Astrocyte of the cerebellum (primary cell): ENCODE results near the gene RNF208.

ENCODE experiments used
- DNase-seq: peaks from one replicate; pipeline ENCODE4 v3.0.0-alpha.2; 2011; ENCODE audit warnings: low read depth
- H3K4me3 ChIP-seq: 2 replicates; pipeline ENCODE4 v1.5.1; 2011; ENCODE audit warnings: mild to moderate bottlenecking, low read depth, low read length, moderate library complexity
- CTCF ChIP-seq: IDR thresholded peaks from 2 replicates; pipeline ENCODE4 v1.5.1; 2012; ENCODE audit warnings: low read length, low read depth, moderate library complexity, mild to moderate bottlenecking; ENCODE audit errors: missing control alignments
- in situ Hi-C: cut with HindIII; loops from 2 replicates; pipeline ENCODE4 v1.10.0; 2017; ENCODE audit warnings: low sequenced_read_pairs

The RNF208 gene

GRCh38 chr9:137194909-137195308 lies 27.1 kb downstream of the RNF208 start:
- no peak for TF ChIP-seq CTCF
- no peak overlapping the region for H3K4me3 ChIP-seq
- in situ Hi-C loops = no loop called here
- no peak for DNase-seq

GRCh38 chr9:137194388-137194787 lies 27.7 kb downstream of the RNF208 start:
- DNase-seq = no peak
- no peak overlapping the region for H3K4me3 ChIP-seq
- no peak for TF ChIP-seq CTCF
- in situ Hi-C loops = no loop called here

- DNase-seq = no peak
- in situ Hi-C loops = no loop called here
- H3K4me3 ChIP-seq = no peak overlapping the region
- no peak for TF ChIP-seq CTCF
These were observed 28.3 kb downstream of the RNF208 start for GRCh38 chr9:137193771-137194170.

- no peak overlapping the region for H3K4me3 ChIP-seq
- TF ChIP-seq CTCF = no peak
- DNase-seq = no peak
- in situ Hi-C loops = no loop called here
These were observed 29.2 kb downstream of the RNF208 start for GRCh38 chr9:137192859-137193258.

GRCh38 chr9:137192448-137192780 lies 29.6 kb downstream of the RNF208 start:
- in situ Hi-C loops = no loop called here
- H3K4me3 ChIP-seq = no peak overlapping the region
- TF ChIP-seq CTCF = no peak
- DNase-seq = no peak

GRCh38 chr9:137191691-137192447 lies 30.2 kb downstream of the RNF208 start:
- no peak for DNase-seq
- no peak overlapping the region for H3K4me3 ChIP-seq
- no peak for TF ChIP-seq CTCF
- in situ Hi-C loops = no loop called here

GRCh38 chr9:137191245-137191644 lies 30.8 kb downstream of the RNF208 start:
- DNase-seq = no peak
- in situ Hi-C loops = no loop called here
- no peak for TF ChIP-seq CTCF
- no peak overlapping the region for H3K4me3 ChIP-seq
